Central memory CD8-positive, alpha-beta T cell (primary cell): ENCODE measurements around the gene KIAA0232.
"Not testable (repeated sequence)": the region's sequence is repeated elsewhere in the genome, so short reads cannot be mapped to it uniquely, and the experiment has no call there.

ENCODE experiments used
- ATAC-seq: fragments of 150-1000 bp; cut with Tn5 transposase; replicated peaks from 2 replicates; pipeline ENCODE4 v1.10.0; 2022; ENCODE audit warnings: mild to moderate bottlenecking, moderate FRiP score, moderate number of reproducible peaks; ENCODE audit not compliant: poor library complexity, severe bottlenecking; ENCODE audit errors: extremely low read depth
- DNase-seq, 2 donors: peaks; one replicate each; pipeline ENCODE4 v3.0.0; 2021; ENCODE audit warnings: low spot score in 2 of 2
- H3K27ac Mint-ChIP-seq: one replicate; pipeline ENCODE4 v1.8.0; 2022; ENCODE audit warnings: low read depth, mild to moderate bottlenecking, moderate library complexity, mixed read lengths
- H3K27me3 Mint-ChIP-seq: one replicate; pipeline ENCODE4 v1.8.0; 2022; ENCODE audit warnings: mixed read lengths
- H3K36me3 Mint-ChIP-seq: one replicate; pipeline ENCODE4 v1.8.0; 2022; ENCODE audit warnings: mild to moderate bottlenecking, moderate library complexity, mixed read lengths; ENCODE audit not compliant: insufficient read depth
- H3K4me1 Mint-ChIP-seq: one replicate; pipeline ENCODE4 v1.8.0; 2022; ENCODE audit warnings: mixed read lengths
- H3K4me3 Mint-ChIP-seq: one replicate; pipeline ENCODE4 v1.8.0; 2022; ENCODE audit warnings: mild to moderate bottlenecking, moderate library complexity, mixed read lengths
- H3K9me3 Mint-ChIP-seq: one replicate; pipeline ENCODE4 v1.8.0; 2022; ENCODE audit warnings: mixed read lengths

Gene KIAA0232

DNA sequence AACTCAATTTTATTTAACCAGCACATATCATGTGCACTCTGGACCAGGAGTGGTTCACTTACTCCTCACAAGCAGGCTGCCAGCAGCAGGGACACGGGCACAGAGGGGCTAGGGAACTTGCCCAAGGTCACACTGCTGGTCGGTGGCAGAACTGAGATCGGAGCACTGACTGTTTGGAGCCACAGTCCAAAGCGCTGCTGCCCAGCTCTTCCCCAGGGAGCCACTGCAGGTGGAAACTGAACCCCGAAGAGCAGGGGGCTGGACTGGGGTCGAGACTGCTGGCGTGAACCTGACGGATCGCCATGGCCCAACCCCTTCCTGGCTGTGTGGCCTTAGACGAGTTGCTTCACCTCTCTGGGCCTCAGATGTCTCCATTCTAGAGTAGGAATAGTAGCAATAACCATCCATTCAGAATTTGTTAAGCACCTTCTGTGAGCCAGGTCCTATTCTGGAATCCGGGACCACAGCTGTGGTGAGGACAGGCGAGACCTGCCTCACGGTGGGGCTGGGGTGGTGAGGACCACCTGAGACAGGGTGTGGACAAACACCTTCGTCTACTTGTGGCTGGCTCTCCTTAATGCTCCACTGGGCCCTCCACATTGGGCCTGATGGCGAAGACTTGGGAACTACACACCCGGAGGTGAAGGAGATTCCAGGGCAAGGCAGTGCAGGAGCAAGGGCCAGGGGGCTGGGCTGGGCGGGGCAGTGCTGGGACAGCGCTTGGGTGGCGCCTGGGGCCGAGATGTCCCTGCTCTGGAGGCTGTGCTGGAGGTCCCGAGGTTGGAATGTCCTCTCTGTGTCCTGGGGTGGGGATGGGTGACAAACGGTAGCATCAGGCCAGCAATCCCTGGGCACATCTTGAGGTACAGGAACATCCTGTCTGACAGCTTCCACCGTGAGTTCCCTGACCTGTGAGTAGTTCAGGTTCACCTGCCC is 32.0 kb upstream of the KIAA0232 start:
- DNase-seq (no peak), ATAC-seq (no peak)
- H3K36me3 Mint-ChIP-seq: no peaks in the 10 kb centered on the region
- no peaks in the 10 kb centered on the region for H3K27me3 Mint-ChIP-seq
- H3K27ac Mint-ChIP-seq: peak overlapping the region; percentile 92
- peaks cover 6% of the 10 kb centered on the region for H3K4me1 Mint-ChIP-seq
- H3K9me3 Mint-ChIP-seq: no peaks in the 10 kb centered on the region
- H3K4me3 Mint-ChIP-seq: no peak overlapping the region

DNA sequence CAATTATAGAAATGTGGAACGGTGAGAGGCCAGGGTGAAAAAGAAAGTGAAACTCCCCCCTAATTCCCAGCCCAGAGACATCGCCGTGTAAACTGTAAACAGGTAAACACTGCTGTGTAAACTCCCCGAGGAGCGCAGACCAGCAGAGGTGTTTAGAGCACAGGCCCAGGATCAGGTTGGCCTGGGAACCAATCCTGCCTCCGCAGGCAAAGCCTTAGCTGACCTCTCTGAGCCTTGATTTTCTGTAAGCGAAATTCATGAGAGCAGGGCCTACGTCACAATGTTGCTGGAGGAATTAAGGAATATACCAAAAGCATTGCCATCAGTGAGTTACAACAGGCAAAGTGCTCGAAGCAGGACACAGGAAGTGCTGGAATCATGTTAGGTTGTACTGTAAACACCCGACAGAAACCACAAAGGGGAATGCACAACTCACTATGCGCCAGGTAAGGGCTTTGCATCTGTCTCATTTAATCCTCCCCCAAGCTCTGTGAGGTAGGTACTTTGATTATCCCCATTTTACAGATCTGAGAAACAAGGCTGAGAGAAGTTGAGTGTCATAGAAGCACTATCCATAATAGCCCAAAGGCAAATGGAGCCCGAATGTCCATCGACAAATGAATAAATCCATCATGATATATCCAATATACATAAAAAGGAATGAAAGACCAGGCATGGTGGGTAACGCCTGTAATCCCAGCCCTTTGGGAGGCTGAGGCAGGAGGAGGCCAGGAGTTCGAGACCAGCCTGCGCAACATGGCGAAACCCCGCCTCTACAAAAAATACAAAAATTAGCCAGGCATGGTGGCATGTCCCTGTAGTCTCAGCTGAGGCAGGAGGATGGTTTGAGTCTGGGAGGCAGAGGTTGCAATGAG is 30.7 kb upstream of the KIAA0232 start:
- no peak for ATAC-seq
- H3K4me3 Mint-ChIP-seq: peak overlapping the region; percentile 78
- no peak for DNase-seq
- no peaks in the 10 kb centered on the region for H3K36me3 Mint-ChIP-seq
- no peaks in the 10 kb centered on the region for H3K9me3 Mint-ChIP-seq
- H3K4me1 Mint-ChIP-seq: peaks cover 6% of the 10 kb centered on the region
- H3K27ac Mint-ChIP-seq: peak overlapping the region; percentile 92
- no peaks in the 10 kb centered on the region for H3K27me3 Mint-ChIP-seq

DNA sequence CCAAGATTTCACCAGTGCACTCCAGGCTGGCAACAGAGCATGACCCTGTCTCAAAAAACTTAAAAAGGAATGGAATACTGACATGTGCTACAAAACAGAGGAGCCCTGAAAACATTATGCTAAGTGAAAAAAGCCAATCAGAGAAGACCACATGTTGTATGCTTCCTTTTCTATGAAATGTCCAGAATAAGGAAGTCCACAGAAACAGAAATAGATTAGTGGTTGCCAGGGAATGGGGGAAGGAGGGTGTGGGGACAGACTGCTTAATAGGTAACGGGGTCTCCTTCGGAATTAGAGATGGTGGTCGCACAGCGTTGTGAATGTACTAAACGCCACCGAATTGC is 30.1 kb upstream of the KIAA0232 start:
- no peak for ATAC-seq
- Mint-ChIP-seq H3K9me3 (no peaks in the 10 kb centered on the region), H3K4me3 (no peak overlapping the region), H3K4me1 (peaks cover 6% of the 10 kb centered on the region), H3K27ac (no peak overlapping the region), H3K36me3 (no peaks in the 10 kb centered on the region), H3K27me3 (no peaks in the 10 kb centered on the region)
- DNase-seq: no peak

DNA sequence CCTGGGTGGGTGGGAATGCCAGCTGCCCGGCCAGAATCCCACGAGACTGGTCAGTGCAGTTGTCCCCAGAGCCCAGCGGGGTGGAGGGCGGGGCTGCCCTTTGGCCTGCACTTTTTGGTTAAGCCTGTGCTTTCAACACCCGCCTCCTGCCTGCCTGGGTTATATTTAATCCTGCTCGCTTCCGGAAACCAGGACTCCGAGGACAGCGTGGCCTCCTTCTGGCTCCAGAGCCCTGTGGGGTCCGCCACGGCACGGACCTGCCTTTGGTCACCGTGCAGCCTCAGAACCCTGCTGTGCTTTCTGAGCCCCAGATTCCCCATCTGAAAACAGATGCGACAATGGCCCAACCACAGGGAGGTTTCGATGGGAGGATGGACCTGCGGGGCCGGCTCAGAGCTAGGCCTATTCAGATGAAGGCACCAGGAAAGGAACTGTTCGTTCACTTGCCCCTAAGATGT is 29.4 kb upstream of the KIAA0232 start:
- Mint-ChIP-seq H3K27ac (no peak overlapping the region), H3K9me3 (no peaks in the 10 kb centered on the region), H3K4me3 (no peak overlapping the region), H3K4me1 (peaks cover 6% of the 10 kb centered on the region), H3K27me3 (no peaks in the 10 kb centered on the region), H3K36me3 (no peaks in the 10 kb centered on the region)
- DNase-seq (no peak), ATAC-seq (no peak)

DNA sequence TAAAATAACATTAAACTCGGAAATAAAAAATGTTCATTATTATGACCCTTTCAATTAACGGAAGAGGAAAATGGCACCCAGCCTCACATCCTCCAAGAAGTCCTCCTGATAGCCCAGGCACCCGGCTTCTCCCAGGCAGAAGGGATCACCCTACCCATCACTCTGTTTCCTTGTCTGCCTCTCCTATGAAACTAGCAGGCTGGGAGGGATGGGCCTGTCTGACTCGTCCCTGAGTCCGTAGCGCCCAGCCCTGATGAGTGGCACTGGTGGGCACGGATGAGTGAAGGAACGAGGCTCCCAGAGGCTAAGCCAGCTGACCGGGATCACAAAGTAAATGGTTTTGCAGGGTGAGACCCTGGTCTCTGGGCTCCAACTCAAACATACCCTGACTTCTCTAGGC is 28.6 kb upstream of the KIAA0232 start:
- Mint-ChIP-seq H3K4me3 (no peak overlapping the region), H3K27me3 (no peaks in the 10 kb centered on the region), H3K9me3 (no peaks in the 10 kb centered on the region), H3K4me1 (peaks cover 6% of the 10 kb centered on the region), H3K27ac (no peak overlapping the region), H3K36me3 (no peaks in the 10 kb centered on the region)
- DNase-seq (no peak), ATAC-seq (no peak)

DNA sequence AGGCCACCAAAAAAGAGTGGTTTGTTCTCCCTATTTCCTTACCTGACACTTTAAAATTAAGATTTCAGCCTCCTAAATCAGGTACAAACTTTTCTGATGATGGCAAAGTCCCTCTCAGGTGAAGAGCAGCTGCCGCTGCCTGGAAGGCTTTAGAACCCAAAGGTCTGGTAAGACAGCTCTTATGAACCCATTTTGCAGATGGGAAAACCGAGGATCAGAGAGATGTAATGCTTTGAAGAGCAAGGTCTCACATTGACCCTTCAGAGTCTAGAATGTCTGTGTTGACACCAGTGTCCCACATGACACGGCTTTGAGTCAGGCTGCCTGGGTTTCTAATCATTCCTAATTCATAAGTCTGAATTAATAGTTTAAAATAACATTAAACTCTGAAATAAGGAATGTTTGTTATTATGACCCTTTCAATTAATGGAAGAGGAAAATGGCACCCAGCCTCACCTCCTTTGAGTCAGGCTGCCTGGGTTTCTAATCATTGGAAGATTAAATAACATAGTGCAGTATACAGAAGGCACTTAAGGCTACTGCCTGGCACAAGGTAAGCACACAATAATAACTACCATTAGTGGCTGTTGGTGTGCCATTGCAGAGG is 27.9 kb upstream of the KIAA0232 start:
- no peak overlapping the region for H3K4me3 Mint-ChIP-seq
- H3K9me3 Mint-ChIP-seq: no peaks in the 10 kb centered on the region
- H3K36me3 Mint-ChIP-seq: no peaks in the 10 kb centered on the region
- DNase-seq (no peak), ATAC-seq (no peak)
- H3K27ac Mint-ChIP-seq: no peak overlapping the region
- H3K4me1 Mint-ChIP-seq: peaks cover 6% of the 10 kb centered on the region
- H3K27me3 Mint-ChIP-seq: no peaks in the 10 kb centered on the region

DNA sequence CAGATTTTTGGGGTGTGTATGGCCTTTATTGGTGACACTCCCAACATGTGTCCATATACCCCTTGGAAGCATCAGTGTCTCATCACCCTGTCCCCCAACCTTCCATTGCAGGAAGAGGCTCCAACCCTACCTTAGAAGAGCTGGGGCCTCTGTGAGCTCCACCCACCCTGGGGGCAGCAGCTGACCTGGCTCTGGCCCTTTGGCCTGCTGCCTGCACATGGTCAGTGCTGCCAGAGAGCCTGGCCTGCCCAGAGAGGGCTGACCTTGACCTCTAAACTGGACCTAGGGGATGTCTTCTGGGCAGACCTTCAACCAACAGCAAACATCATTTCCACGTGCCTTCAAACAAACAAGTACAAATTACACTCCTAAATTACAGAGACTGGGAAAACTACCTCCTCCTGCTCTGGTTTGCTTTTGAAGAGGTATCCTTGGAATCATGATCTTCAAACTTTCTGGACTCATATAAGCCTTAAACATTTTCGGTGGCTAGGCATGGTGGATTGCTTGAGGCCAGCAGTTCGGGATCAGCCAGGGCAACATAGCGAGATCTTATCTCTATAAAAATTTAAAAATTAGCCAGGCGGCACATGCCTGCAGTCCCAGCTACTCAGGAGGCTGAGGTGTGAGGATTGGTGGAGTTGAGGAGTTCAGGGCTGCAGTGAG is 27.3 kb upstream of the KIAA0232 start:
- Mint-ChIP-seq H3K9me3 (no peaks in the 10 kb centered on the region), H3K36me3 (no peaks in the 10 kb centered on the region), H3K4me1 (peaks cover 6% of the 10 kb centered on the region), H3K4me3 (no peak overlapping the region), H3K27me3 (no peaks in the 10 kb centered on the region), H3K27ac (no peak overlapping the region)
- ATAC-seq: no peak
- DNase-seq: no peak

DNA sequence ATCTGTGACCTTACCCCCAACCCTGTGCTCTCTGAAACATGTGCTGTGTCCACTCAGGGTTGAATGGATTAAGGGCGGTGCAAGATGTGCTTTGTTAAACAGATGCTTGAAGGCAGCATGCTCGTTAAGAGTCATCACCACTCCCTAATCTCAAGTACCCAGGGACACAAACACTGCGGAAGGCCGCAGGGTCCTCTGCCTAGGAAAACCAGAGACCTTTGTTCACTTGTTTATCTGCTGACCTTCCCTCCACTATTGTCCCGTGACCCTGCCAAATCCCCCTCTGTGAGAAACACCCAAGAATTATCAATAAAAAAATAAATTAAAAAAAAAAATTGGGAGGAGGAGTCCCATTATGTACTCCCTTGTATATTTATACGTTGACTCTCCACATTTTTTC is 26.2 kb upstream of the KIAA0232 start:
- not testable (repeated sequence) for H3K36me3 Mint-ChIP-seq, H3K27ac Mint-ChIP-seq, H3K9me3 Mint-ChIP-seq, ATAC-seq, DNase-seq, H3K4me3 Mint-ChIP-seq
- Mint-ChIP-seq H3K27me3 (peaks cover 10% of the 10 kb centered on the region), H3K4me1 (peaks cover 12% of the 10 kb centered on the region)

DNA sequence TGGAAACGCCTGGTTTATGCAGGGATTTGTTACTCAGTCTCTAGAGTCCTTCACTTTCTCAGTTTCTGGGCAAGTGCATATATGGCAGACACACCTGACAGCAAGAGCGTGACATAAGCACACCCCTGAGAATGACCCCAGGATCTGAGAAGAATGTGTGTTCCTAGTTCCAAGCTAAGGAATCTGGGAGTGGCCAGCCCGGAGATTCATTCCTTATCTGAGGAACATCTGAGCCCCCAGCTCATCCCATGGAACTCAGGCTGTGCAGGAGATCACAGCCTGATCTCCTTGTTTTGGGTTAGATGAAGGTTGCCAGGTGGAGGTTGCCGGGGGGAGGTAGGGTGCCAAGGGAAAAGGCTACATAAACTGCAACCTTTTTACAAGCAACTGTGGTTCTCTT is 23.8 kb upstream of the KIAA0232 start:
- ATAC-seq: no peak
- Mint-ChIP-seq H3K9me3 (no peaks in the 10 kb centered on the region), H3K27me3 (peaks cover 11% of the 10 kb centered on the region)

DNA sequence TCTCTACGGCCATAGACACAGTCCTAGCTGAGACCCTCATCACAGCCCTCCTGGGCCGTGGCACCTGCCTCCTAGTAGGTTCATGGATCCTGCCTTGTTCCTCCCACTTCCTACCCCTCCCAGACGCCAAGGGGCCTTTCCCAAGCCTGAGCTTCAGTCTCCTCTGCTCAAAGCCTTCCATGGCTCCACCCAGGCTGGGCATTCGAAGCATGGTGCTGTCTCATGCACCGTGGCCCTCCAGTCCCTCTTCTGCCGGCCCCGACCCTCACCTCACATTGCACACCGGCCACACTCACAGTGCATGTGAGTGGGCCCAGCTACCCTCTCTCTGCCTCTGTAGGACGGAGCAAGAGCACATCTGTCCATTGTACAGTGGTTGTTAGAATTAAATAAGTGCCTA is 21.7 kb upstream of the KIAA0232 start:
- DNase-seq (no peak), ATAC-seq (no peak)
- Mint-ChIP-seq H3K27ac (no peak overlapping the region), H3K36me3 (no peaks in the 10 kb centered on the region), H3K4me1 (peaks cover 5% of the 10 kb centered on the region), H3K4me3 (no peak overlapping the region), H3K27me3 (peaks cover 11% of the 10 kb centered on the region), H3K9me3 (no peaks in the 10 kb centered on the region)

More for the DNA sequence above, 23.8 kb upstream of the KIAA0232 start:
- DNase-seq: no peak
- Mint-ChIP-seq H3K4me1 (peaks cover 5% of the 10 kb centered on the region), H3K27ac (no peak overlapping the region), H3K36me3 (no peaks in the 10 kb centered on the region), H3K4me3 (no peak overlapping the region)

DNA sequence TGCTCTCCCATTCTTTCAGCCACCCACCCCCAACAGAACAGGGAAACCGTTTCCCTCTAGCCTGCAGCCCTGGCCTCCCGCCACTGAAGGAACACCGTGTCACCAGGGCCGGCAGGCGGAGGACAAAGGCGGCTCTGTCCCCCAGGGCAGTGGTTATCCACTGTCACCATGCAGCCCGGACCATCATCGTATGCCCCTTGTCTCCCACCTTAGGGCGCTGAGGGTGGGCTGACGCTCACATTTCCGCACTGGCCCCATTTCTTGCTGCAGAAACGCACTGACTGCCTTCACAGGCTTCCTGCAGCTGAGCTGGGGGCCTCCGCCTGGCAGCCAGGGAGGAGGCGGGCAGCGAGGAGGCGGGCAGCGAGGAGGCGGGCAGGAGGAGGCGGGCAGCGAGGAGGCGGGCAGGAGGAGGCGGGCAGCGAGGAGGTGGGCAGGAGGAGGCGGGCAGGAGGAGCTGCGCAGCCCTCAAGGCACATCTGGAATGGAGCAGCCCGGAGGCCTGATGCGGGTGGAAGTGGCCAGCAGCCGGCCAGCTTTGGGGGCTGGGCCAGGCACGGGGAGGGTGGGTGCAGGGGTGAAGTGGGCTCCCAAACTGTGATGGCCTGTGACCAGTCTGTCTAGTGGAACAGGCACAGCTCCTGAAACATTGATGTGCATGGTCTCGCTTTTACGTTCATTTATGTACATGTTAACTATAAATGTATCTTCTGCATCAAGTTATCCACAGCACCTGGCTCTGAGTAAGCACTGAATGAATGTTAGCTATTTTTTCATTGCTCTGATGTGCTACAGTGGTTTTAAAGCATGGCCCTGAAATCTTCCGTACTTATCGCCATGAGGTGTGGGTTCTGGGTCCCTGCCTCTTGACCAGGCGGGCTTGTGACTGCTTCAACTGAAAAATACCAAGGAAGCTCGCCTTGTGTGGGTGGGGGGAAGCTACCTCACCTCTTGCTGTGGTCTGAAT is 20.6 kb upstream of the KIAA0232 start:
- ATAC-seq (no peak), DNase-seq (no peak)
- no peaks in the 10 kb centered on the region for H3K36me3 Mint-ChIP-seq
- no peaks in the 10 kb centered on the region for H3K9me3 Mint-ChIP-seq
- peaks cover 11% of the 10 kb centered on the region for H3K27me3 Mint-ChIP-seq
- H3K4me3 Mint-ChIP-seq: no peak overlapping the region
- no peak overlapping the region for H3K27ac Mint-ChIP-seq
- H3K4me1 Mint-ChIP-seq: peaks cover 5% of the 10 kb centered on the region
